Tibial artery (tissue), 4 donors: ENCODE measurements around the gene MRPL43.
A peak's percentile ranks its signal among the peaks of the same experiment; 100 is the strongest.

Source experiments
- DNase-seq, 2 donors: peaks; one replicate each; pipeline ENCODE4 v3.0.0-alpha.2; 2019
- H3K27ac ChIP-seq, 2 donors: fragments of 200-600 bp; sonication (generic) in 1 of 2; 1 replicate in 1 of 2; 2 replicates in 1 of 2; pipeline ENCODE4 v1.5.1; 2018 to 2019; ENCODE audit warnings: mild to moderate bottlenecking in 1 of 2
- H3K27me3 ChIP-seq, 2 donors: fragments of 200-600 bp; sonication (generic) in 1 of 2; one replicate each; pipeline versions ENCODE4 v1.5.1 to v1.6.0; 2016 to 2019
- H3K36me3 ChIP-seq, 3 donors: fragments of 200-600 bp; sonication (generic) in 2 of 3; one replicate each; pipeline ENCODE4 v1.5.1; 2016 to 2019; ENCODE audit warnings: mild to moderate bottlenecking in 2 of 3
- H3K4me1 ChIP-seq, 4 donors: fragments of 200-600 bp; sonication (generic) in 2 of 4; 1 replicate in 3 of 4; 2 replicates in 1 of 4; pipeline ENCODE4 v1.5.1; 2016 to 2019
- H3K4me3 ChIP-seq, 2 donors: fragments of 200-600 bp; sonication (generic) in 1 of 2; 1 replicate in 1 of 2; 2 replicates in 1 of 2; pipeline ENCODE4 v1.5.1; 2018 to 2019; ENCODE audit warnings: mild to moderate bottlenecking in 2 of 2
- H3K9me3 ChIP-seq, 3 donors: fragments of 200-600 bp; sonication (generic) in 1 of 3; one replicate each; pipeline ENCODE4 v1.5.1; 2016 to 2019
- intact Hi-C: fragments of 100-400 bp; cut with DNase I; formaldehyde crosslinking; loops from one replicate; pipeline ENCODE4 v1.15.0; 2023; ENCODE audit warnings: low total_unique reads
- TF ChIP-seq, protein P1 (sequence below), 2 experiments: fragments of 200-600 bp in 1 of 2; fragments of 450-650 bp in 1 of 2; IDR thresholded peaks; one replicate each; pipeline ENCODE4 v1.5.1; 2017 to 2019; ENCODE audit warnings: antibody characterized with exemption in 2 of 2, mild to moderate bottlenecking in 1 of 2, moderate library complexity in 1 of 2

The MRPL43 gene

DNA sequence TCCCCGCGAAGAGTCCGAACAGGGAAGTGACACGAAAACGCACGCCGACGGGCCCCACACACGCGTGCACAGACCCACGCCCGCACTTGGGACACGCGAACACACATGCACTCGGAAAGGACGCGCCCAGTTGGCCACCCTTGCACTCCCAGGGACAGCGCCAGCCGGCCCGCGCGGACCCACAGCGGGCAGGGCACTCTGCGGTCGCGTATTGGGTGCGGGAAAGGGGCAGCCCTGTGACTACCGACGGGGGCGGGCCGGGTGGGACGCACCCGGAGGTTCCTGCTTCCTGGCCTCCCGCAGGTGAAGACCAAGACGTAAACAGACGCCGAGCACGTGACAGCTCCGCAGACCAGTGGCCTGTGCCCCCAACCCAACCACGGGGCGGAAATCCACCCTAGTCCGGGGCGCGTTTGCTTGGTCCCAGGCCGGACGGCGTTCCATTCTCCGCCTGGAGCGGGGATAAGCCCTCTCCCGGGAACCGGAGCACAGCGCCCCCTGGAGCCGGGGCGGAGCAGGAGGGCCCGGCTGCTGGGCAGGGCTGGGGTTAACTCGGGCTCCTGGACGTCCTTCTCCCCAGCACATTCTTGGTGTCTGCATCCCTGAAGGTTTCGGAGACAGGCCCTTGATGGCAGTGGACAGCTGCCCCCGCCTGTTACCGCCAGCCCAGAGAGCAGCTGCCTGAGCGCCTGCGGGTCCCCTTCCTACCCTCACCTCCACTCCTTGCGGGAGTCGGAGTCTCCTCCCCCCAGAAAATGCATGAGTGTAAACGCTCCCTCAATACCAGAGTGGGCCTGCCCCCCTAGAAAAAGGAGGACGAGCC lies 10.3 kb upstream of the MRPL43 start:
- DNase-seq = peak; percentile 66 to 88
- peak overlapping the region; percentile 73 to 79 for H3K4me3 ChIP-seq
- H3K27ac ChIP-seq = peak overlapping the region; percentile 99 to 100
- no peaks in the 10 kb centered on the region for H3K27me3 ChIP-seq
- peaks cover 0 to 37% (median 30%) of the 10 kb centered on the region in 4 donors for H3K4me1 ChIP-seq
- TF ChIP-seq, protein P1, sequence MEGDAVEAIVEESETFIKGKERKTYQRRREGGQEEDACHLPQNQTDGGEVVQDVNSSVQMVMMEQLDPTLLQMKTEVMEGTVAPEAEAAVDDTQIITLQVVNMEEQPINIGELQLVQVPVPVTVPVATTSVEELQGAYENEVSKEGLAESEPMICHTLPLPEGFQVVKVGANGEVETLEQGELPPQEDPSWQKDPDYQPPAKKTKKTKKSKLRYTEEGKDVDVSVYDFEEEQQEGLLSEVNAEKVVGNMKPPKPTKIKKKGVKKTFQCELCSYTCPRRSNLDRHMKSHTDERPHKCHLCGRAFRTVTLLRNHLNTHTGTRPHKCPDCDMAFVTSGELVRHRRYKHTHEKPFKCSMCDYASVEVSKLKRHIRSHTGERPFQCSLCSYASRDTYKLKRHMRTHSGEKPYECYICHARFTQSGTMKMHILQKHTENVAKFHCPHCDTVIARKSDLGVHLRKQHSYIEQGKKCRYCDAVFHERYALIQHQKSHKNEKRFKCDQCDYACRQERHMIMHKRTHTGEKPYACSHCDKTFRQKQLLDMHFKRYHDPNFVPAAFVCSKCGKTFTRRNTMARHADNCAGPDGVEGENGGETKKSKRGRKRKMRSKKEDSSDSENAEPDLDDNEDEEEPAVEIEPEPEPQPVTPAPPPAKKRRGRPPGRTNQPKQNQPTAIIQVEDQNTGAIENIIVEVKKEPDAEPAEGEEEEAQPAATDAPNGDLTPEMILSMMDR (IDR thresholded peaks at IDR 0.05) = peak; percentile 87
- no peaks in the 10 kb centered on the region for H3K9me3 ChIP-seq
- peaks cover under 1 to 17% (median 7%) of the 10 kb centered on the region in 3 donors for H3K36me3 ChIP-seq
- intact Hi-C loops = no loop called here

DNA sequence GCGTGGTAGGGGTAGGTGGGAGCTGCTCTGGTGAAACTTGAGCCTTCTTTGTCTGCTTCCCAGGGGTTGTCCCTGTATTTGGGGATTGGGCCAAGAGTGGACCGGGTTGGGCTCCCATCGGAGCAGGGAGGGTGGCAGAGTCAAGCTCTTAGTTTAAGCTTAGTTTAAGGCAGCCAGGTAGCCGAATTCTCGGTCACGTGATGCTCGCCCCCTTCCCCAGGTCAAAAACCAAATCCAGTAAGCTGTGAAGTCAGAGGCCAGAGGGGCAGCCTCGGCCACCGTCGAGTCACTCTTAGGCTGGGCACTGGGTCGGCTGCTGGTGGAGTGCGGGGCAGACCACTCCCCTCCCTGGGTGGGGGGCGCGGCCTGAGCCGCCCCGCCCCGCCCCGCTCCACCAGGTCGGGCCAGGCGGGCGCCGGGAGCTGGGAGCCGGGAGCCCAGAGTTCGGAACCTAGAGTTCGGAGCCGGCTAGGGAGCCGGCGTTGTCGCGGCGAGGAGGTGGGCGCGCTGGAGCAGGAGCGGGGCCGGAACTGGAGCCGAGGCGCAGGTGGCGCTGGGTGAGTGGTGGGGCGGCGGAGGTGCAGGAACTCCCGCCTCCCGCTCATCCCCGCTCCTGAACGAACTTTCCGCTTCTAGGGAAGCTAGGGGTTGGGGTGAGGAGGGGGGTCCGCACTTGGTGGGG lies 9.5 kb upstream of the MRPL43 start:
- Histone ChIP-seq H3K9me3 (no peaks in the 10 kb centered on the region), H3K27me3 (no peaks in the 10 kb centered on the region), H3K4me3 (peak overlapping the region; percentile 73 to 79), H3K4me1 (peaks cover 0 to 30% (median 23%) of the 10 kb centered on the region in 4 donors), H3K36me3 (peaks cover 0 to 16% (median 7%) of the 10 kb centered on the region in 3 donors), H3K27ac (peak overlapping the region; percentile 99 to 100)
- intact Hi-C loops = no loop called here
- TF ChIP-seq, protein P1 (IDR thresholded peaks at IDR 0.05) = no peak
- DNase-seq = no peak

DNA sequence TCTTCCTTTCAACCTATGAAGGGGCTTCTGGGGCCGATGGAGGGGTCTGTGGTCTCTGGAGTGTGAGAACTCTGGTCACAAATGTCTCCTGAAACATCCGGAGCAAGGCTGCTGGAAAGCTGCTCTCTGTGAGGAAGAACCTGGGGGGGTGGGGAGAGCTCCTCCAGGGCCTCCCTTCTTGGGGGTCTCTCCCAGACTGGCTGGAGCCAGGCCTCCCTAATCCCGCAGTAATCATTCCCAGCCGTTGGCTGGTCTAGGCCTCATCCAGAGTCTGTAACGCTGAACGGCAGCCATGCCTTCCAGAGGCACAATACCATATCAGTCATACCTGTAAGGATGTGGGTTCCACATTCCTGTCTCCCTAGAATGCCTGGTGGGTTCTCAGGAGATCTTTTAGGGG lies 7.9 kb upstream of the MRPL43 start:
- intact Hi-C loops = loop anchor here (2.0 kb wide), 1 partner anchor 20 kb away; no protein-coding TSS in a partner anchor
- no peak for DNase-seq
- peak overlapping the region; percentile 13 to 15 for H3K27ac ChIP-seq
- no peak overlapping the region for H3K4me3 ChIP-seq
- H3K36me3 ChIP-seq = peaks cover 0 to 31% (median 22%) of the 10 kb centered on the region in 3 donors
- peaks cover 0 to 15% (median 10%) of the 10 kb centered on the region in 4 donors for H3K4me1 ChIP-seq
- TF ChIP-seq, protein P1 (IDR thresholded peaks at IDR 0.05) = no peak
- H3K27me3 ChIP-seq = no peaks in the 10 kb centered on the region
- H3K9me3 ChIP-seq = no peaks in the 10 kb centered on the region

DNA sequence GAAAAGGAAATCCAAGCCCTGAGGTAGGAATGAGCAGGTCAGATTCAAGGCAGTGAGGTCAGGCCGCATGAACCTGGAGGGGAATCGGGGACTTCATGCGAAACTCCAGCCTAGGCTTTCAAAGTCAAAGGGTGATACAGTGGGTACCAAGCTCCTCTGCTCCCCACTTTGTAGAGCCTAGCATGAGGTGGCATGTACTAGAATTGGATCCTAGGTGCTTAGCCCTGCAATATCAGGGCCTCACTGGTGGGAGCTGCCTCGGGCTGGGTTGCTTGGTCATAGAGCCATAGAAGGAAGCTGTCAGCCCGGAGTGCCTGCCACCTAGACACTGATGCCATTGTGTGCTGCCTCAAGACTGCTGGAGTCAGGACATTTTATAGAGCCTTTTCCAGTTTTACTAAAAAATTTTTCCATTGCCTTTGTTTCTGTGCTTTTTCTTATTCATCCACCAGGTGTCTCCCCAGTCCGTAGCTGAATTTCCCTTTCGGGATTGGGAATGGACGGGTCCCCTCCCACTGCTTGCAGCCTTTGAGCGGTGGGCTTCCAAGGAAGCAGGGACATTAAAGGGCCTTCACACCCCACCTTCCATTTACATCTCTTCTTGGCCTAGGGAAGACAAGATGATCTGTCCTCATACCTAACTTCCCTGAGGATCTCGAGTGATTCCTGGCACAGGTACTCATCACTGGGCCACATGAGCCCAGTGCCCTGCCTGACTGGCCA lies 6.8 kb upstream of the MRPL43 start:
- Histone ChIP-seq H3K9me3 (no peaks in the 10 kb centered on the region), H3K4me1 (peaks cover 0 to 22% (median 14%) of the 10 kb centered on the region in 4 donors), H3K27ac (no peak overlapping the region), H3K4me3 (no peak overlapping the region), H3K27me3 (no peaks in the 10 kb centered on the region), H3K36me3 (peaks cover 0 to 38% (median 28%) of the 10 kb centered on the region in 3 donors)
- intact Hi-C loops = loop anchor here (2.0 kb wide), 1 partner anchor 21 kb away; no protein-coding TSS in a partner anchor
- no peak for DNase-seq
- TF ChIP-seq, protein P1 (IDR thresholded peaks at IDR 0.05) = peak; percentile 73 to 90

DNA sequence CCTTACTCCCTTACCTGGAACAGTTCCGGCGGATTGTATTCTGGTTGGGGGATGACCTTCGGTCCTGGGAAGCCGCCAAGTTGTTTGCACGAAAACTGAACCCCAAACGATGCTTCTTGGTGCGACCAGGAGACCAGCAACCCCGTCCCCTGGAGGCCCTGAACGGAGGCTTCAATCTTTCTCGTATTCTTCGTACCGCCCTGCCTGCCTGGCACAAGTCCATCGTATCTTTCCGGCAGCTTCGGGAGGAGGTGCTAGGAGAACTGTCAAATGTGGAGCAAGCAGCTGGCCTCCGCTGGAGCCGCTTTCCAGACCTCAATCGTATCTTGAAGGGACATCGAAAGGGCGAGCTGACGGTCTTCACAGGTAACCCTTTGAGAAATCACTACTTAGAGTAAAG lies 1.8 kb upstream of the MRPL43 start:
- TF ChIP-seq, protein P1 (IDR thresholded peaks at IDR 0.05) = no peak
- Histone ChIP-seq H3K36me3 (peaks cover 0 to 55% (median 28%) of the 10 kb centered on the region in 3 donors), H3K27me3 (no peaks in the 10 kb centered on the region), H3K4me3 (no peak overlapping the region), H3K4me1 (peaks cover 0 to 36% (median 26%) of the 10 kb centered on the region in 4 donors), H3K9me3 (no peaks in the 10 kb centered on the region), H3K27ac (no peak overlapping the region)
- intact Hi-C loops = loop anchor here (5.0 kb wide), 1 partner anchor 43 kb away; the partner anchor contains the start of genes PDZD7 and SFXN3
- no peak for DNase-seq
